WTC11 (cell line): ENCODE measurements around the gene RAB15. TPM values are rescaled to one million over a fixed set of nuclear protein-coding genes. Genes with fewer than 3 reads are reported as not detected.

ENCODE experiments used
- ATAC-seq: fragments of 200-7000 bp; cut with Tn5 transposase; 2 replicates; pipeline ENCODE4 v1.10.0; 2021; ENCODE audit warnings: mild to moderate bottlenecking, moderate library complexity
- CTCF ChIA-PET: fragments of 300-600 bp; sonication (Branson Sonifier 250); formaldehyde crosslinking; loops from one replicate; lab custom pipeline; 2021; ENCODE audit warnings: antibody characterized with exemption; lab: Charles Lee
- POLR2A ChIA-PET: fragments of 350-600 bp; sonication (Branson Sonifier 250); formaldehyde crosslinking; loops from one replicate; lab custom pipeline; 2021; ENCODE audit warnings: antibody characterized with exemption; lab: Charles Lee
- DNase-seq: peaks from one replicate; pipeline ENCODE4 v3.0.0; 2021; ENCODE audit warnings: low spot score
- H3K27ac Mint-ChIP-seq: 2 replicates; pipeline ENCODE4 v1.8.0; 2021; ENCODE audit warnings: mixed read lengths
- H3K27me3 Mint-ChIP-seq: 2 replicates; pipeline ENCODE4 v1.8.0; 2021; ENCODE audit warnings: low read depth, mild to moderate bottlenecking, moderate library complexity, mixed read lengths
- H3K36me3 Mint-ChIP-seq: 2 replicates; pipeline ENCODE4 v1.8.0; 2021; ENCODE audit warnings: mixed read lengths
- H3K4me1 Mint-ChIP-seq: 2 replicates; pipeline ENCODE4 v1.8.0; 2022; ENCODE audit warnings: mixed read lengths
- H3K4me3 Mint-ChIP-seq: 2 replicates; pipeline ENCODE4 v1.8.0; 2021; ENCODE audit warnings: mild to moderate bottlenecking, moderate library complexity, mixed read lengths
- H3K9me3 Mint-ChIP-seq: 2 replicates; pipeline ENCODE4 v1.8.0; 2021; ENCODE audit warnings: mixed read lengths
- ATF1 ChIP-seq: sonication (generic); formaldehyde crosslinking; IDR thresholded peaks from 2 replicates; pipeline ENCODE4 v1.8.1; 2023; ENCODE audit warnings: mild to moderate bottlenecking, moderate library complexity, missing genetic modification reagents
- GRHL2 ChIP-seq: fragments of 250-450 bp; sonication (Bioruptor Pico); IDR thresholded peaks from 2 replicates; pipeline ENCODE4 v1.8.0; 2022; ENCODE audit warnings: mild to moderate bottlenecking, moderate library complexity; ENCODE audit not compliant: insufficient replicate concordance, severe bottlenecking
- HMGA2 ChIP-seq: fragments of 250-450 bp; sonication (Bioruptor Pico); IDR thresholded peaks from 2 replicates; pipeline ENCODE4 v1.4.0; 2021; ENCODE audit warnings: mild to moderate bottlenecking, moderate library complexity
- IRF2 ChIP-seq: sonication (generic); formaldehyde crosslinking; IDR thresholded peaks from 2 replicates; pipeline ENCODE4 v1.8.0; 2022; ENCODE audit warnings: low read depth, missing genetic modification reagents, borderline replicate concordance
- MXD4 ChIP-seq: fragments of 250-450 bp; sonication (Bioruptor Pico); IDR thresholded peaks from 2 replicates; pipeline ENCODE4 v1.8.0; 2021; ENCODE audit warnings: mild to moderate bottlenecking, moderate library complexity, borderline replicate concordance
- NR3C1 ChIP-seq: sonication (generic); formaldehyde crosslinking; conservative IDR thresholded peaks from 2 replicates; pipeline ENCODE4 v1.8.1; 2023; ENCODE audit warnings: low read depth, mild to moderate bottlenecking, missing genetic modification reagents
- SMAD3 ChIP-seq: sonication (generic); formaldehyde crosslinking; IDR thresholded peaks from 2 replicates; pipeline ENCODE4 v1.8.0; 2022; ENCODE audit warnings: missing genetic modification reagents, mild to moderate bottlenecking, borderline replicate concordance
- TEAD1 ChIP-seq: sonication (generic); formaldehyde crosslinking; IDR thresholded peaks from 2 replicates; pipeline ENCODE4 v1.8.0; 2022; ENCODE audit warnings: mild to moderate bottlenecking, missing genetic modification reagents
- ZNF138 ChIP-seq: sonication (generic); formaldehyde crosslinking; conservative IDR thresholded peaks from 2 replicates; pipeline ENCODE4 v1.8.1; 2022; ENCODE audit warnings: mild to moderate bottlenecking, moderate library complexity, missing genetic modification reagents
- ZNF671 ChIP-seq: fragments of 250-450 bp; sonication (Bioruptor Pico); IDR thresholded peaks from 2 replicates; pipeline ENCODE4 v1.8.0; 2021; ENCODE audit warnings: mild to moderate bottlenecking
- total RNA-seq: library from RNA; stranded (reverse); gene quantifications from 3 replicates; pipeline ENCODE4 v1.2.3, GENCODE V29; 2021
- TF ChIP-seq, protein P1 (sequence below): sonication (generic); formaldehyde crosslinking; IDR thresholded peaks from 2 replicates; pipeline ENCODE4 v1.8.0; 2022; ENCODE audit warnings: missing genetic modification reagents
- TF ChIP-seq, protein P2 (sequence below): fragments of 250-450 bp; sonication (Bioruptor Pico); IDR thresholded peaks from 2 replicates; pipeline ENCODE4 v1.9.0; 2021; ENCODE audit warnings: moderate library complexity, mild to moderate bottlenecking, inconsistent platforms, borderline replicate concordance
- TF ChIP-seq, protein P3 (sequence below): fragments of 200-600 bp; IDR thresholded peaks from 2 replicates; pipeline ENCODE4 v1.8.0; 2022; ENCODE audit warnings: antibody characterized with exemption
- TF ChIP-seq, protein P4 (sequence below): sonication (generic); formaldehyde crosslinking; IDR thresholded peaks from 2 replicates; pipeline ENCODE4 v1.8.1; 2022; ENCODE audit warnings: missing genetic modification reagents, borderline replicate concordance
- TF ChIP-seq, protein P5 (sequence below): sonication (generic); formaldehyde crosslinking; IDR thresholded peaks from 2 replicates; pipeline ENCODE4 v1.8.0; 2022; ENCODE audit warnings: mild to moderate bottlenecking, missing genetic modification reagents
- TF ChIP-seq, protein P6 (sequence below): fragments of 250-450 bp; sonication (Bioruptor Pico); IDR thresholded peaks from 2 replicates; pipeline ENCODE4 v2.1.2; 2022; ENCODE audit warnings: mild to moderate bottlenecking, moderate library complexity

Gene RAB15
- total RNA-seq, 1 experiment from 2014 or later: 49.1 TPM

DNA sequence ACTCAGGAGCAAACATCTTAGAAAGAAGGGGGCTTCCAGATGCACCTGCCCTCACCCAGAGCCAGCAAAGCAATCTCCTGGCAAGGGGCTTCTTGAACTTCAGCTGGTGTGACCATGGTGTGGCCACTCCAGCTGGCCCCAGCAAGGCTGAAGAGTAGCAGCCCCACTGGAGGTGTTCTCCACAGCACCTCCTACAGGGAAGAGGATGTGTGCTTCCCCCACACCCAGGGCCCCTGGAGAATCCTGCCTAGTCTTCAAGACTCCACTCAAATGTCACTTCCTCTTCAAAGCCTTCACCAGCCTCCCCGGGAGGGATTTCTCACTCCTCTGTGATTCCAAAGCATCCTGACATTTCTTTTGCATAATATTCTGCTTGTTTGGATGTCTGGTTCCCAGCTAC lies 8.5 kb downstream of the RAB15 start (continued):
- TF ChIP-seq, protein P1, sequence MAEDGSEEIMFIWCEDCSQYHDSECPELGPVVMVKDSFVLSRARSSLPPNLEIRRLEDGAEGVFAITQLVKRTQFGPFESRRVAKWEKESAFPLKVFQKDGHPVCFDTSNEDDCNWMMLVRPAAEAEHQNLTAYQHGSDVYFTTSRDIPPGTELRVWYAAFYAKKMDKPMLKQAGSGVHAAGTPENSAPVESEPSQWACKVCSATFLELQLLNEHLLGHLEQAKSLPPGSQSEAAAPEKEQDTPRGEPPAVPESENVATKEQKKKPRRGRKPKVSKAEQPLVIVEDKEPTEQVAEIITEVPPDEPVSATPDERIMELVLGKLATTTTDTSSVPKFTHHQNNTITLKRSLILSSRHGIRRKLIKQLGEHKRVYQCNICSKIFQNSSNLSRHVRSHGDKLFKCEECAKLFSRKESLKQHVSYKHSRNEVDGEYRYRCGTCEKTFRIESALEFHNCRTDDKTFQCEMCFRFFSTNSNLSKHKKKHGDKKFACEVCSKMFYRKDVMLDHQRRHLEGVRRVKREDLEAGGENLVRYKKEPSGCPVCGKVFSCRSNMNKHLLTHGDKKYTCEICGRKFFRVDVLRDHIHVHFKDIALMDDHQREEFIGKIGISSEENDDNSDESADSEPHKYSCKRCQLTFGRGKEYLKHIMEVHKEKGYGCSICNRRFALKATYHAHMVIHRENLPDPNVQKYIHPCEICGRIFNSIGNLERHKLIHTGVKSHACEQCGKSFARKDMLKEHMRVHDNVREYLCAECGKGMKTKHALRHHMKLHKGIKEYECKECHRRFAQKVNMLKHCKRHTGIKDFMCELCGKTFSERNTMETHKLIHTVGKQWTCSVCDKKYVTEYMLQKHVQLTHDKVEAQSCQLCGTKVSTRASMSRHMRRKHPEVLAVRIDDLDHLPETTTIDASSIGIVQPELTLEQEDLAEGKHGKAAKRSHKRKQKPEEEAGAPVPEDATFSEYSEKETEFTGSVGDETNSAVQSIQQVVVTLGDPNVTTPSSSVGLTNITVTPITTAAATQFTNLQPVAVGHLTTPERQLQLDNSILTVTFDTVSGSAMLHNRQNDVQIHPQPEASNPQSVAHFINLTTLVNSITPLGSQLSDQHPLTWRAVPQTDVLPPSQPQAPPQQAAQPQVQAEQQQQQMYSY: no peak
- TF ChIP-seq, protein P2, sequence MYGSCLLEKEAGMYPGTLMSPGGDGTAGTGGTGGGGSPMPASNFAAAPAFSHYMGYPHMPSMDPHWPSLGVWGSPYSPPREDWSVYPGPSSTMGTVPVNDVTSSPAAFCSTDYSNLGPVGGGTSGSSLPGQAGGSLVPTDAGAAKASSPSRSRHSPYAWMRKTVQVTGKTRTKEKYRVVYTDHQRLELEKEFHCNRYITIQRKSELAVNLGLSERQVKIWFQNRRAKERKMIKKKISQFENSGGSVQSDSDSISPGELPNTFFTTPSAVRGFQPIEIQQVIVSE (CRISPR knock-in tag): no peak
- TF ChIP-seq ATF1 (CRISPR knock-in tag): no peak

DNA sequence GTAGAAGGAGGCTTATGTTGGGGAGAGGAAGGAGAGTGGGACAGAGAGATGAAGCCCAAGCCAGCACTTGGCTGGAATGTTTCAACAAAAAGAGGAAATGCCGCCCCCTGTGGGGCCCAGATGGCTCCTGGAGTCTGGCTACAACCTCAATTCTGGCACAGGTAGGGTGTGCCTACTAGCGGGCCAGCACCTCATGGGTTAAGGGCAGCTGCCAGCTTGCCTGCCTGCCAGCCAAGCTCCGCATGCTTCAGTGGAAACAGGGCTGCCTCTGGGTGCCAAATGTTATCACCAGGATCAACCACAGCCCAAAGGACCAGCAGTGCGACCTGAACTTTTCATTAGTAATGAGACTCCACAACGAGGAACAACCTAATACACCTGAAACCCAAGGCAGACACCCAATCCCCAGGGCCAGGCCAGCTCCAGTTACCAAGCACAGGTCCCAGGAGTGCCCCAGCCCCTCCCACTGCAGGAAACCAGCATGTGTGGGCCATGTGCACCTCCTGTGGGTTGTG lies 11.3 kb downstream of the RAB15 start:
- Mint-ChIP-seq H3K9me3 (peaks cover 3% of the 10 kb centered on the region; the same call in 1 of the 2 replicates), H3K4me1 (peaks cover 40% of the 10 kb centered on the region), H3K36me3 (peaks cover 7% of the 10 kb centered on the region), H3K4me3 (no peak overlapping the region), H3K27ac (no peak overlapping the region; the same call in 1 of the 2 replicates), H3K27me3 (no peaks in the 10 kb centered on the region)
- ChIA-PET CTCF (interaction anchor here (0.6 to 2.2 kb wide), 18 partner anchors 8 to 495 kb away, joined by 3 to 26 read pairs (median 6); partner anchors contain the start of genes CHURC1, FNTB, GPX2 and RAB15), POLR2A (interaction anchor here (0.6 to 1.3 kb wide), 2 partner anchors 21 to 595 kb away, joined by 4 read pairs; no protein-coding TSS in a partner anchor)
- ATAC-seq (peak; percentile 79), DNase-seq (peak; percentile 66)
- TF ChIP-seq, protein P3, sequence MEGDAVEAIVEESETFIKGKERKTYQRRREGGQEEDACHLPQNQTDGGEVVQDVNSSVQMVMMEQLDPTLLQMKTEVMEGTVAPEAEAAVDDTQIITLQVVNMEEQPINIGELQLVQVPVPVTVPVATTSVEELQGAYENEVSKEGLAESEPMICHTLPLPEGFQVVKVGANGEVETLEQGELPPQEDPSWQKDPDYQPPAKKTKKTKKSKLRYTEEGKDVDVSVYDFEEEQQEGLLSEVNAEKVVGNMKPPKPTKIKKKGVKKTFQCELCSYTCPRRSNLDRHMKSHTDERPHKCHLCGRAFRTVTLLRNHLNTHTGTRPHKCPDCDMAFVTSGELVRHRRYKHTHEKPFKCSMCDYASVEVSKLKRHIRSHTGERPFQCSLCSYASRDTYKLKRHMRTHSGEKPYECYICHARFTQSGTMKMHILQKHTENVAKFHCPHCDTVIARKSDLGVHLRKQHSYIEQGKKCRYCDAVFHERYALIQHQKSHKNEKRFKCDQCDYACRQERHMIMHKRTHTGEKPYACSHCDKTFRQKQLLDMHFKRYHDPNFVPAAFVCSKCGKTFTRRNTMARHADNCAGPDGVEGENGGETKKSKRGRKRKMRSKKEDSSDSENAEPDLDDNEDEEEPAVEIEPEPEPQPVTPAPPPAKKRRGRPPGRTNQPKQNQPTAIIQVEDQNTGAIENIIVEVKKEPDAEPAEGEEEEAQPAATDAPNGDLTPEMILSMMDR: peak; percentile 10; the same call in 1 of the 2 replicates
- TF ChIP-seq MXD4 (CRISPR knock-in tag): no peak
- TF ChIP-seq IRF2 (CRISPR knock-in tag): no peak
- TF ChIP-seq ZNF138 (CRISPR knock-in tag): no peak; the same call in 1 of the 2 replicates
- peak; percentile 55; the same call in 1 of the 2 replicates for TF ChIP-seq TEAD1 (CRISPR knock-in tag)
- no peak for TF ChIP-seq ATF1 (CRISPR knock-in tag)
- TF ChIP-seq HMGA2 (CRISPR knock-in tag): no peak
- TF ChIP-seq, protein P2 (CRISPR knock-in tag): no peak
- 0 out of 2 replicates have a peak, but pooled peaks have one; percentile 21 for TF ChIP-seq SMAD3

DNA sequence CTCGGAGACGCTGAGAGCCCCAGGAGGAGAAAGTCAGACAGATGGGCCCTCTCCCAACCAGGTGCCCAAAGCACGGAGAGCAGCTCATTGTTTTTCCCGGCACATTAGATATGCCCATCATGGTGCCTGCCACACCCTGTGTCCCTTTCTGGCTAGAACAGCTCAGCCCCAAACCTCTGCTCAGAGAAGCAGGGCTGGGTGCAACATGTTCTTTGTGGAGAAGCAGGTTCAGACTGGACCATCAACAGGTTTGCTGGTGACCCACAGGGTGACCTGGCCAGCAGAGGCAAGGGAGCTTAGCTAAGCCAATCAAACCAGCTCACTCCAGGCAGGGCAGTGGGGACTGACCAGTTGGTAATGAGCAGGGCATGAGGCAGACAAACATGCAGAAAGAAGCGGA lies 13.4 kb downstream of the RAB15 start:
- H3K4me1 Mint-ChIP-seq: peaks cover 49% of the 10 kb centered on the region
- no peak overlapping the region for H3K4me3 Mint-ChIP-seq
- TF ChIP-seq, protein P4, sequence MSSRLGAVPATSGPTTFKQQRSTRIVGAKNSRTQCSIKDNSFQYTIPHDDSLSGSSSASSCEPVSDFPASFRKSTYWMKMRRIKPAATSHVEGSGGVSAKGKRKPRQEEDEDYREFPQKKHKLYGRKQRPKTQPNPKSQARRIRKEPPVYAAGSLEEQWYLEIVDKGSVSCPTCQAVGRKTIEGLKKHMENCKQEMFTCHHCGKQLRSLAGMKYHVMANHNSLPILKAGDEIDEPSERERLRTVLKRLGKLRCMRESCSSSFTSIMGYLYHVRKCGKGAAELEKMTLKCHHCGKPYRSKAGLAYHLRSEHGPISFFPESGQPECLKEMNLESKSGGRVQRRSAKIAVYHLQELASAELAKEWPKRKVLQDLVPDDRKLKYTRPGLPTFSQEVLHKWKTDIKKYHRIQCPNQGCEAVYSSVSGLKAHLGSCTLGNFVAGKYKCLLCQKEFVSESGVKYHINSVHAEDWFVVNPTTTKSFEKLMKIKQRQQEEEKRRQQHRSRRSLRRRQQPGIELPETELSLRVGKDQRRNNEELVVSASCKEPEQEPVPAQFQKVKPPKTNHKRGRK: no peak
- TF ChIP-seq ZNF671: no peak
- TF ChIP-seq GRHL2 (CRISPR knock-in tag): no peak
- TF ChIP-seq, protein P5, sequence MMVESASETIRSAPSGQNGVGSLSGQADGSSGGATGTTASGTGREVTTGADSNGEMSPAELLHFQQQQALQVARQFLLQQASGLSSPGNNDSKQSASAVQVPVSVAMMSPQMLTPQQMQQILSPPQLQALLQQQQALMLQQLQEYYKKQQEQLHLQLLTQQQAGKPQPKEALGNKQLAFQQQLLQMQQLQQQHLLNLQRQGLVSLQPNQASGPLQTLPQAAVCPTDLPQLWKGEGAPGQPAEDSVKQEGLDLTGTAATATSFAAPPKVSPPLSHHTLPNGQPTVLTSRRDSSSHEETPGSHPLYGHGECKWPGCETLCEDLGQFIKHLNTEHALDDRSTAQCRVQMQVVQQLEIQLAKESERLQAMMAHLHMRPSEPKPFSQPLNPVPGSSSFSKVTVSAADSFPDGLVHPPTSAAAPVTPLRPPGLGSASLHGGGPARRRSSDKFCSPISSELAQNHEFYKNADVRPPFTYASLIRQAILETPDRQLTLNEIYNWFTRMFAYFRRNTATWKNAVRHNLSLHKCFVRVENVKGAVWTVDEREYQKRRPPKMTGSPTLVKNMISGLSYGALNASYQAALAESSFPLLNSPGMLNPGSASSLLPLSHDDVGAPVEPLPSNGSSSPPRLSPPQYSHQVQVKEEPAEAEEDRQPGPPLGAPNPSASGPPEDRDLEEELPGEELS (CRISPR knock-in tag): no peak
- TF ChIP-seq, protein P6, sequence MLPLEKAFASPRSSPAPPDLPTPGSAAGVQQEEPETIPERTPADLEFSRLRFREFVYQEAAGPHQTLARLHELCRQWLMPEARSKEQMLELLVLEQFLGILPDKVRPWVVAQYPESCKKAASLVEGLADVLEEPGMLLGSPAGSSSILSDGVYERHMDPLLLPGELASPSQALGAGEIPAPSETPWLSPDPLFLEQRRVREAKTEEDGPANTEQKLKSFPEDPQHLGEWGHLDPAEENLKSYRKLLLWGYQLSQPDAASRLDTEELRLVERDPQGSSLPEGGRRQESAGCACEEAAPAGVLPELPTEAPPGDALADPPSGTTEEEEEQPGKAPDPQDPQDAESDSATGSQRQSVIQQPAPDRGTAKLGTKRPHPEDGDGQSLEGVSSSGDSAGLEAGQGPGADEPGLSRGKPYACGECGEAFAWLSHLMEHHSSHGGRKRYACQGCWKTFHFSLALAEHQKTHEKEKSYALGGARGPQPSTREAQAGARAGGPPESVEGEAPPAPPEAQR (CRISPR knock-in tag): no peak
- no peak for TF ChIP-seq NR3C1
- TF ChIP-seq, protein P3: no peak

More for the DNA sequence above, 13.4 kb downstream of the RAB15 start:
- CTCF ChIA-PET: interaction anchor here (2.4 kb wide), 1 partner anchor 48 kb away, joined by 10 read pairs; no protein-coding TSS in a partner anchor
- H3K36me3 Mint-ChIP-seq: peaks cover 4% of the 10 kb centered on the region
- no peak for DNase-seq
- no peak for ATAC-seq
- no peak overlapping the region for H3K27ac Mint-ChIP-seq
- no peaks in the 10 kb centered on the region for H3K27me3 Mint-ChIP-seq
- 0 out of 2 replicates have a peak, but pooled peaks cover under 1% of the 10 kb centered on the region for H3K9me3 Mint-ChIP-seq
- POLR2A ChIA-PET: no interaction called here
